ENCODE measurements around the gene YWHAQ.

DNA sequence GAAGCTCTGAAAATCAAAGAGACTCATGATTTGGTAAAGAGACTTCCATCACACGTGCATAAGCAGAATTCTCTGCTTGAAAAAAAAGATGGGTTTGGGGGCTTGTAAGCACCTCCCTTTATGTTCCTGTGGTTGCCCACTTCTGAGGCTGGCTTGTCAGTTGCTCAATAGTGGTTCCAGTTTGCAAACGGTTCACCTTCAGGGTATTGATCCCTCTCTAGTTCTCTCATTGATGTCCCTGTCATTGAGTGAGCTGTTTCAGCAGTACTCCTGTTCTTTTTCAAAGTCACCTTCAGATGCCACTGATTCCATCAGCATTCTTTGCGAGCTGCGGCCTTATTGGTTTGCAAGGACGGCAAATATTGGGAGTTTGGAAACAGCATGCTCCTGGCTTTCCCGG lies 17.1 kb upstream of the YWHAQ start:
- TF ChIP-seq, protein P1, sequence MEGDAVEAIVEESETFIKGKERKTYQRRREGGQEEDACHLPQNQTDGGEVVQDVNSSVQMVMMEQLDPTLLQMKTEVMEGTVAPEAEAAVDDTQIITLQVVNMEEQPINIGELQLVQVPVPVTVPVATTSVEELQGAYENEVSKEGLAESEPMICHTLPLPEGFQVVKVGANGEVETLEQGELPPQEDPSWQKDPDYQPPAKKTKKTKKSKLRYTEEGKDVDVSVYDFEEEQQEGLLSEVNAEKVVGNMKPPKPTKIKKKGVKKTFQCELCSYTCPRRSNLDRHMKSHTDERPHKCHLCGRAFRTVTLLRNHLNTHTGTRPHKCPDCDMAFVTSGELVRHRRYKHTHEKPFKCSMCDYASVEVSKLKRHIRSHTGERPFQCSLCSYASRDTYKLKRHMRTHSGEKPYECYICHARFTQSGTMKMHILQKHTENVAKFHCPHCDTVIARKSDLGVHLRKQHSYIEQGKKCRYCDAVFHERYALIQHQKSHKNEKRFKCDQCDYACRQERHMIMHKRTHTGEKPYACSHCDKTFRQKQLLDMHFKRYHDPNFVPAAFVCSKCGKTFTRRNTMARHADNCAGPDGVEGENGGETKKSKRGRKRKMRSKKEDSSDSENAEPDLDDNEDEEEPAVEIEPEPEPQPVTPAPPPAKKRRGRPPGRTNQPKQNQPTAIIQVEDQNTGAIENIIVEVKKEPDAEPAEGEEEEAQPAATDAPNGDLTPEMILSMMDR (IDR thresholded peaks at IDR 0.05), result no peak
- TF ChIP-seq JUN (IDR thresholded peaks at IDR 0.05) (no peak), RAD21 (conservative IDR thresholded peaks at IDR 0.05 in 1 of 2, IDR thresholded peaks at IDR 0.05 in 1 of 2) (no peak), MAZ (IDR thresholded peaks at IDR 0.05; ENCODE audit: borderline replicate concordance, low read depth, low read length) (no peak), NFE2L2 (conservative IDR thresholded peaks at IDR 0.05; ENCODE audit: low read length) (no peak), CBX8 (IDR thresholded peaks at IDR 0.05) (no peak), ZFP36 (IDR thresholded peaks at IDR 0.05; ENCODE audit: borderline replicate concordance, partially characterized antibody) (no peak), POLR2A (IDR thresholded peaks at IDR 0.05; ENCODE audit: low read length) (no peak), CHD4 (IDR thresholded peaks at IDR 0.05; ENCODE audit: borderline replicate concordance) (no peak), PHF8 (IDR thresholded peaks at IDR 0.05; ENCODE audit: borderline replicate concordance, low read depth) (no peak)
- TF ChIP-seq, protein P2, sequence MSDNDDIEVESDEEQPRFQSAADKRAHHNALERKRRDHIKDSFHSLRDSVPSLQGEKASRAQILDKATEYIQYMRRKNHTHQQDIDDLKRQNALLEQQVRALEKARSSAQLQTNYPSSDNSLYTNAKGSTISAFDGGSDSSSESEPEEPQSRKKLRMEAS (IDR thresholded peaks at IDR 0.05), result no peak
- TF ChIP-seq, protein P3, sequence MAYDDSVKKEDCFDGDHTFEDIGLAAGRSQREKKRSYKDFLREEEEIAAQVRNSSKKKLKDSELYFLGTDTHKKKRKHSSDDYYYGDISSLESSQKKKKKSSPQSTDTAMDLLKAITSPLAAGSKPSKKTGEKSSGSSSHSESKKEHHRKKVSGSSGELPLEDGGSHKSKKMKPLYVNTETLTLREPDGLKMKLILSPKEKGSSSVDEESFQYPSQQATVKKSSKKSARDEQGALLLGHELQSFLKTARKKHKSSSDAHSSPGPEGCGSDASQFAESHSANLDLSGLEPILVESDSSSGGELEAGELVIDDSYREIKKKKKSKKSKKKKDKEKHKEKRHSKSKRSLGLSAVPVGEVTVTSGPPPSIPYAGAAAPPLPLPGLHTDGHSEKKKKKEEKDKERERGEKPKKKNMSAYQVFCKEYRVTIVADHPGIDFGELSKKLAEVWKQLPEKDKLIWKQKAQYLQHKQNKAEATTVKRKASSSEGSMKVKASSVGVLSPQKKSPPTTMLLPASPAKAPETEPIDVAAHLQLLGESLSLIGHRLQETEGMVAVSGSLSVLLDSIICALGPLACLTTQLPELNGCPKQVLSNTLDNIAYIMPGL (CRISPR knock-in tag; IDR thresholded peaks at IDR 0.05; ENCODE audit: borderline replicate concordance), result no peak
- TF ChIP-seq, protein P4, sequence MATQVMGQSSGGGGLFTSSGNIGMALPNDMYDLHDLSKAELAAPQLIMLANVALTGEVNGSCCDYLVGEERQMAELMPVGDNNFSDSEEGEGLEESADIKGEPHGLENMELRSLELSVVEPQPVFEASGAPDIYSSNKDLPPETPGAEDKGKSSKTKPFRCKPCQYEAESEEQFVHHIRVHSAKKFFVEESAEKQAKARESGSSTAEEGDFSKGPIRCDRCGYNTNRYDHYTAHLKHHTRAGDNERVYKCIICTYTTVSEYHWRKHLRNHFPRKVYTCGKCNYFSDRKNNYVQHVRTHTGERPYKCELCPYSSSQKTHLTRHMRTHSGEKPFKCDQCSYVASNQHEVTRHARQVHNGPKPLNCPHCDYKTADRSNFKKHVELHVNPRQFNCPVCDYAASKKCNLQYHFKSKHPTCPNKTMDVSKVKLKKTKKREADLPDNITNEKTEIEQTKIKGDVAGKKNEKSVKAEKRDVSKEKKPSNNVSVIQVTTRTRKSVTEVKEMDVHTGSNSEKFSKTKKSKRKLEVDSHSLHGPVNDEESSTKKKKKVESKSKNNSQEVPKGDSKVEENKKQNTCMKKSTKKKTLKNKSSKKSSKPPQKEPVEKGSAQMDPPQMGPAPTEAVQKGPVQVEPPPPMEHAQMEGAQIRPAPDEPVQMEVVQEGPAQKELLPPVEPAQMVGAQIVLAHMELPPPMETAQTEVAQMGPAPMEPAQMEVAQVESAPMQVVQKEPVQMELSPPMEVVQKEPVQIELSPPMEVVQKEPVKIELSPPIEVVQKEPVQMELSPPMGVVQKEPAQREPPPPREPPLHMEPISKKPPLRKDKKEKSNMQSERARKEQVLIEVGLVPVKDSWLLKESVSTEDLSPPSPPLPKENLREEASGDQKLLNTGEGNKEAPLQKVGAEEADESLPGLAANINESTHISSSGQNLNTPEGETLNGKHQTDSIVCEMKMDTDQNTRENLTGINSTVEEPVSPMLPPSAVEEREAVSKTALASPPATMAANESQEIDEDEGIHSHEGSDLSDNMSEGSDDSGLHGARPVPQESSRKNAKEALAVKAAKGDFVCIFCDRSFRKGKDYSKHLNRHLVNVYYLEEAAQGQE (IDR thresholded peaks at IDR 0.05), result no peak
- TF ChIP-seq, protein P5, sequence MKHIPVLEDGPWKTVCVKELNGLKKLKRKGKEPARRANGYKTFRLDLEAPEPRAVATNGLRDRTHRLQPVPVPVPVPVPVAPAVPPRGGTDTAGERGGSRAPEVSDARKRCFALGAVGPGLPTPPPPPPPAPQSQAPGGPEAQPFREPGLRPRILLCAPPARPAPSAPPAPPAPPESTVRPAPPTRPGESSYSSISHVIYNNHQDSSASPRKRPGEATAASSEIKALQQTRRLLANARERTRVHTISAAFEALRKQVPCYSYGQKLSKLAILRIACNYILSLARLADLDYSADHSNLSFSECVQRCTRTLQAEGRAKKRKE (CRISPR knock-in tag; IDR thresholded peaks at IDR 0.05; ENCODE audit: low read depth), result no peak
